Hepatic stellate cell (primary cell): Measurements from ENCODE around the gene C10orf88.
A peak's percentile ranks its signal among the peaks of the same experiment; 100 is the strongest.
"Not testable (repeated sequence)": the region's sequence is repeated elsewhere in the genome, so short reads cannot be mapped to it uniquely, and the experiment has no call there.

Experiments
- DNase-seq: peaks from one replicate; pipeline ENCODE4 v3.0.0; 2011; ENCODE audit warnings: low spot score

C10orf88 gene

DNA sequence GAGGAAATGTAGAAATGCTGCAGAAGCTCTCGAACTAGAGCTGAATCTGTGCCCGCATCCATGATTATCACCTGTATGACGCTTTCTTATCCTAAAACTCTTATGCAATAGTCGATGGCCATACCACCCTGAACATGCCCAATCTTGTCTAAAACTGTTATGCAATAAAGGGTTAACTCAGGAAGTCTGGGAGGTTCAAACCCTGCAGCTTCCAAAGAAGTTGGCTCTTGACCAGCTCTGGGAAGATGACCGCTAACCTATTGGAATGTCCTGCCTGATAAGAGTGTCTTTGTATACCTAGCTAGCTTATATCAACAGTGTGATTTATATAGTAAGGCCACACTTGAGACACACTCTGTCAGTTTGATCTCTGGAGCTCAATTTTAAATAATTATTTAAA is 3.4 kb upstream of the C10orf88 start:
- DNase-seq = no peak

DNA sequence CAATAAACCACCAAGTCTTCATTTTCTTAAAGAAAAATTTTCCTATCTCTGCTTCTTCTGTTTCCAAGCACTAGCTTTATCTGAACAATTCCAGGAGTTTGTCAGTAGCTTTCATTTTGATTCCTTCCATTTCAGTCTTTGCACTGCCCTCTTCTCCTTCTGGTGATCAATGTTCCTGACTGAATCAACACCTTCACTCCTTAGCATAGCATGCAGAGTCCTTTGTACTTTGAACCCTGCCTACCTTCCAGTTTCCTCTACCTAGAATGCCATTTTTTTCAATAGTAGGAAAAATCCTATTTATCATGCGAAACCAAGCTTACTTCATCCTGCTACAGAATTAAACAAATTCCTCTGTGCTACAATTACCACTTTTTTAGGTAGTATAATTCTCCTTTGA is 1.9 kb upstream of the C10orf88 start:
- no peak for DNase-seq

DNA sequence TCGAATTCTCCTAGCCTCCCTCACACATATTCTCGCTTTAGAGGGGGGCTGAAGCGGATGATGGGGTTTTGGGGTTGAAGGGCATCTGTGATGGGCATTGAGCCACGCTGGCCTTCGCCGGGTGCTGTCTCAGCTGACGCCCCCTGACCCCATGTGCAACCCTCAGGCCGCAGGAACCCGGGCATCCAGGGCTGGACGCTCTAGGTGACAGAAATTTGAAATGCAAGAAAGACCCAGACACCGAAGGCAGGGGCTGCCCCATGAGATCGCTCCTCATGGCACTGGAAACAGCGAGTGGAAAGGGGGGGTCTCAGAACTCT is 664 bp upstream of the C10orf88 start:
- no peak for DNase-seq

DNA sequence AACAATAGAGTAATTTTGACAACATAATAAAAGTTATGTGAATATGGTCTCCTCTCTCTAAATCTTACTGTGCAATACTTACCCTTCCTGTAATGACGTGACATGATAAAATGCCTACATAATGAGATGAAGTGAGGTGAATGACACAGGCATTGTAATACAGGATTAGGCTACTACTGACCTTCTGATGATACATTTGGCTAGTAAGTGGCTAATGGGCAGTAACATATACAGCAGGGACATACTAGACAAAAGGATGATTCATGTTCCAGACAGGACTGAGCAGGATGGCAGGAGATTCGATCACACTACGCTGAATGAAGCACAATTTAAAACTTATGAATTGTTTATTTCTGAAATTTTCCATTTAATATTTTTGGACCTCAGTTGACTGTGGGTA is 4.7 kb downstream of the C10orf88 start:
- DNase-seq = no peak

DNA sequence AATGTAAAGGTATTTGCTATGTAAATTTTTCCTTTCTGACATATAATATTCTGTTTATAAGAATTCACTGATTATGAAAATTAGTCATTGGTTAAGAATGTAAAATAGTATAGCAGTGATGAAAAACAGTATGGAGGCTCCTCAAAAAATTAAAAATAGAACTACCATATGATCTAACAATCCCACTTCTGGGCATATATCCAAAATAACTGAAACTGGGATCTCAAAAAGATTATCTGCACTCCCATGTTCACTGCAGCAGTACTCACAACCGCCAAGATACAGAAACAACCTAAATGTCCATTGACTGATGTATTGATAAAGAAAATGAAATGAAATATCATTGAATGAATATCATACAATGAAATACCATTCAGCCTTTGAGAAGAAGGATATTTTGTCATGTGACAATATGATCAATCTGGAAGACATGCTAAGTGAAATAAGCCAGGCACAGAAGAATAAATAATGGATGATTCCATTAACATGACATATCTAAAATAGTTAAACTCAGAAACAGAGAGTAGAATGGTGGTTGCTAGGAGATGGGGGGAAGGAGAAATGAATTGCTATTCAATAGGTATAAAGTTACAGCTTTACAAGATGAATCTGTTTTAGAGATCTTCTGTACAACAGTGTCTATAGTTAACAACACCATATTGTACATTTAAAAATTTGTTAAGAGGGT is 14.0 kb downstream of the C10orf88 start:
- DNase-seq = no peak

DNA sequence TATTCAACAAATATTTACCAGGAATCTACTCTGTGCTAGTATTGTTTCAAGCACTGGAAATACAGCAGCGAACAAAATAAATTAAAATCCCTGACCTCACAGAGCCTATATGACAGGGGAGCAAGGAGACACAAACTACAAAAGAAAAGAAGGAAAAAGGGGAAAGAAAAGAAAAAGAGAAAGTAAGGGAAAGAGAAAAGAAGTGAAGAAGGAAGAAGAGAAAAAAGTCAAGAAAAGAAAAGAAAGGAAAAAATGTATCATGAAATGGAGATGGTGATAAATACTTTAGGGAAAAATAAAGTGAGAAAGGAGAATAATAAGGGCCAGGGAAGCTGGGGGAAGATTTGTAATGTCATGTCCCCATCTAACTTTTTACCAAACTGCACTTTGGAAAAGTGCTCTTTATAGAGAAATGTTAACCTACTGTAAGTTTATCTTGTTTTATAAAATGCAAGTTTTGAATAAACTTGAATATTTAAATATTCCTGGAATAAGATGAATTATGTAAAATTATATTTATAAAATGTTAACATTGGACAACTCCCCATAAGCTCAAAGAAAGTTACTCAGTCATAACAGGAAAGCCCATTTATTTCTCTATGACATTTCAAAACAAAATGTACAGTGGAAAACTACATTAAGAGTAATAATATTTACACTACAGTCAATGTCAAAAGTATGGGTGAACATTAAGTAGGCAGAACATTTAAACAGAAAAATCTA is 14.7 kb downstream of the C10orf88 start:
- no peak for DNase-seq

DNA sequence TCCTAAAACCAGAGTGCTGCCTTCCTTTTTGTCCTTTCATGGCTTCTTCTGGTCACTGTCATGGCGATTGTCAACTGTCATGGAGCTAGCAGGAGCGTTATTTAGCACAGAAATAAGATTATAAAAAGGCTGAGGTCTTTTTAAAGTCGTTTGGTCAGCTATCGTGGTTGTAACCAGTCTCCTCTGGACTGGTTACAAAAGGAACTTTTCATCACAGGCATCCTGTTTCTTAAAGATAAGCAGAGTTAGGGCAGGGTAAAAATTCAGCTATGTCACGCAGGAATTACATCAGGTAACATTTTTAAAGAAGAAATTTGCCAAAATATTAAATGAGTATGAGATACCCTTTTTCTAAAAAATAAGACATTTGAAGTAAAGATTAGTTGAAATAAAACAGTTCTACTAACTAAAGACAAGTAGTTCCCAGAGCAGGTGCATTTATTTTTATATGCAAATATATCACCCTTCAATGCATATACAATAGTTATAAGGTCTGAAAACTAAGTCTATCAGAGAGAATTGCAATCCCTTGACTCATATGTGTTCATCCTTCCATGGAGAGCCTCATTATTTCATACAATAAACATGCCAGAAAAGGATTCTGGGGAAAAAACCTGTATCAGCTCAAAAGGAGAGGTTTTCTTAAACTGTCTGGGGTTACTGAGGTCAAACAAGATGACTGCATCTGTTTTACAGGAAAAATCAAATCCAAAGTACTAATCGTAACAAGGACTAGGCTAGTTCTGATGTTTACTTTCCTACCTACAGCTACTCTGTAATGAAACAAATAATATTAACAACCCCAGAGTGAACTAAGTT is 22.7 kb downstream of the C10orf88 start:
- no peak for DNase-seq

DNA sequence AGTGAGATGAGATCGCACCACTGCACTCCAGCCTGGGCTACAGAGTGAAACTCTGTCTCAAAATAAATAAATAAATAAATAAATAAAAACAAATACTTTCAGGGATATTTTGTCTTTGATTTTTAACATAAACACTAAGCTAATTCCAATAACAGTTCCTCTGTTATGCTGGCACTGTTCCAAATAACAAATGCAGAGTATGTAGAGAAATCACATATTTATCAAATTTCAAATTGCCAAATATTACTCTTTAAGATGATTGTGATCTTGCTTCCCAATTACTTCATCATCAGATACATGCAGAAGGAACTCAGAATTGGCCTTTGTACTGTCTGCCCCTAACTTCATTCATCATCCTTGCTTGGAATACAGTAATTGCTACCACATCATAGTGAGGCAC is 23.9 kb downstream of the C10orf88 start:
- DNase-seq = no peak

DNA sequence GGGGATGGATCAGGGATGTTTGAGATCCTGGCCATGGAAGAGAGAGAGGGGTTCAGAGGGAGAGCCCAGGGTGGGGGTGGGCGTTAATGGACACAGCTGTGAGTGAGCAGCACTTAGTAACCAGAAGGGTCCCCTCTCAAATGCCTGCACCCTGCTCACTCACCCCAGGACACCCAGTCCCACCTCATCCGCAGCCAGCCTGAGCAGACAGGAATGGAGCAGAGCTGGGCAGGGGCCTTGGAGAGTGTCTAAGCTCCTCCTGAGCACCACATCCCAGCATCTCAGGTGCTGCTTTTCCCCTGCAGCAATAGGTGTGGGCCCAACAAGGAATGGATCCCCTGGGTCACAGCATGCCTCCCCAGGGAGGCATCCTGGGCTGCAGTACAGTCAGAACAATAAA is 38.3 kb downstream of the C10orf88 start:
- DNase-seq = no peak

DNA sequence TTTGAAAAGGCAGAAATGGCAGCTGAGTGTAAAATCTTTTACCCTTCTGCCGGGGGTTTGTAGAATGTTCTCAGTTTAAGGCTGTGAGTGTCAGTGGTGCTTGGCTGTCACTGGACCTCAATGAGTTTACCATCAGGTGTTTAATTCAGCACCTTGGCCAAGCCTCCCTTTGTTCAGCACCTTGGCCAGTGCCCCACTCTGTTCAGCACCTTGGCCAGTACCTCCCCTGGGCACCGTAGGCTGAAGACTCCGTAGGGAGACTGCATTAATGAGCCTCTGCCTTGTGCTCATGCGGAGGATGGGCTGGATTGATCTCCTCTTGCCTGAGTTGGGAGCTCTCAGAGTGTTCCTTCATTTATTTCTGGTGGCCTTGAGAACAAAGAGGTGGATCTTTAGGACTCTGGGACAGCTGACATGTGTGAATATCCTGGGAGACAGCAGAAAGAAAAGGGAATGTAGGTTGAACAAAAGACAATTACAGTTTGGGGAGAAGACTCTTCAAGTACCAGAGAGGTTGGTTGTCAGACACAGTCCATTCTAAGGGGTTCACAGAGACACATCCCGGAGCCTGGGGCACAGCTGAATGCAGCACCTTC is 42.0 kb downstream of the C10orf88 start:
- DNase-seq = peak; percentile 36

DNA sequence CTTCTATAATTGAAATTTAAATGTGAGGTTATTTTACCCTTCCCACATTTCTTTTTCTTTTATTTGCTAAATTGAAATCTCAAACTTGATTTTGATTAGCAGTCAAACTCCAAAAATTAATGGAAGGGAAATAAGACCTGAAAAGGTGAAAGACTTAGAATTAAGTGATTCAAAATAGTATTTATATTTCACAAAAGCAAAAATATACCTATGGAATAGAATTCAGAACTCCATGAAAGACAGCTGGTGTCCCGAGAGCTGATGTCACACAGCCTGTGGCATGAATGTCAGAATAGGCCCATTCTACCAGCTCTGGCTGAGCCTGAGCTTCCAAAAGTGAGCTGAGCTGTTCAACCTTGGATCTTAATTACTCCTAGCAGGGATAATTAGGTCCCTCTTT is 43.7 kb downstream of the C10orf88 start, which contains the start of gene FAM24A:
Gene FAM24A, plus strand, starts transcription at position 301 of the 400 bp plus-strand sequence. CDS start 1,025 bp downstream, outside the sequence.
- DNase-seq = no peak

DNA sequence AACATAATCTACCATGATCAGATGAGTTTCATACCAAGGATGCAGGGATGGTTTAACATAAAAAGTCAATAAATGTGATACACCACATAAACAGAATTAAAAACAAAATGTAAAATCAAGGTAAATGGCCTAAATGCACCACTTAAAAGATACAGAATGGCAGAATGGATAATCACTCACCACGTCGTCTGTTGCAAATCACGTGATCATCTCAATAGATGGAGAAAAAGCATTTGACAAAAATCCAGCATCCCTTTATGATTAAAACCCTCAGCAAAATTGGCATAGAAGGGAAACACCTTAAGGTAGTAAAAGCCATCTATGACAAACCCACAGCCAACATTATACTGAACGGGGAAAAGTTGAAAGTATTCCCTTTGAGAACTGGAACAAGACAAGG is 50.2 kb downstream of the C10orf88 start:
- DNase-seq = not testable (repeated sequence)

DNA sequence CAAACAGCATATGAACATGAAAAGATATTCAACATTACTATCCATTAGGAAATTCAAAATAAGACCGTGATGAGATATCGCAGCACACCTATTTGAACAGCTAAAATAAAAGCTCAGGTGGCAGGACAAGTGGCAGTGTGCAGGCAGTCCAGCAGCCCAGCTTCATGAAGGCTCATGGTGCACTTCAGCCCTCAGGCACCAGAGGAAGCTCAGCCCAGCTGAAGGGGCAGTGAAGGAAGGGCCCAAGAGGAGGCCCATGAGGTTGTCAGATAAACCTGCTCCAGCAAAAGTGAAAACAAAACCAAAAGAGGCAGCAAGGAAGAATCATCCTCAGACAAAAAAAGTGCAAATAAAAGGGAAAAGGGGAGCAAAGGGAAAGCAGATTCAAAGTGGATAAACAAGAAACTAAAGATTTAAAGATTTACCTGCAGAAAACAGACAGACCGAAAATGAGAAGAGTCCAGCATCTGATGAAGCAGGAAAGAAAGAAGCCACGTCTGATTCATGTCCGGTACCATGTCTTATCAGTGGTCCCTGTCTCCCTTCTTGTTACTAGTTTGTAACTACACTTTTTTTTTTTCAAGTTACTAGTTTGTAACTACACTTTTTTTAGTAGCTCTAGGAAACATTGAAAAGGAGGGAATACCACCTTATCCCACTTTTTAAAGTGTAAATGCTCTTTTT is 59.6 kb downstream of the C10orf88 start:
- DNase-seq = no peak

DNA sequence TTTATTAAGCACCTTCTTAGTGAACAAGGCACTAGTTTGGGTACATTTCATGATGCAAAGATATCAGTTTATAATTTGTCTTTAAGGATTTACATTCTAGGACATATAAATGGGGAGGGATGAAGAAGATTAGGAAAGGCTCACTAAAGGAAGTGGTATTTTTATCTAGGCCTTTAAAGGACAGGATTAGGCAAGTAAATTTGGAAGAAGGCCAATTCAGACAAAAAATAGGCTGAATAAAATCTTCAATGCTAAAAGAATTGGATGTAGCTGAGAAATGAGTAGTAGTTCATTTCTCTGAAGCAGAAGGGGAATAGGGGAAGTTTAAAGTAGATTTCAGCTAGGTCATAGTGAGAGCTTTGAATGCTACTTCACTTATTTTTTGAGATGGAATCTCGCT is 69.9 kb downstream of the C10orf88 start:
- no peak for DNase-seq

DNA sequence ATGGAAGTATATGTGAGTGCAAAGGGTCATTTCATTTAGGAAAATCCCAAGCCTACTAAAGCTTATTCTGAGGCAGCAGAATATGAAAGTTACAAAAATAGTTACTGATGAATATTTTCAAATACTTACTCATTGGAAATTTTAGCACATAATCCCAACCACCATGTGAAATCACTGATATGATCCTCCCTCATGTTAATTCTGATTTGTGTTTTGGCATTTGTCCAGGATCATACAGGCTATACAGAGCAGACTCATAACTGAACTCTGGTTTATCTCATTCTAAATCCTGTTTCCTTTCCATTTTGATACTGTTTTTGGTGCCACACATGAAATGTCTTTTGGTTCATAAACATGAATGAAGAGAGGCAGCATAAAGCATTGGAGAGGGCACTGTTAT is 71.3 kb downstream of the C10orf88 start:
- DNase-seq = no peak
